Measurements from ENCODE around the gene EIPR1. TPM values are rescaled to one million over a fixed set of nuclear protein-coding genes. Genes with fewer than 3 reads are reported as not detected.
"Not testable (repeated sequence)": the region's sequence is repeated elsewhere in the genome, so short reads cannot be mapped to it uniquely, and the experiment has no call there.

EIPR1 gene
- total and polyA plus RNA-seq, 2 of the 13 experiments (the other 11 are each of a cell fraction or from before 2014, with no cell fraction given) = 70.0 to 96.3 TPM

DNA sequence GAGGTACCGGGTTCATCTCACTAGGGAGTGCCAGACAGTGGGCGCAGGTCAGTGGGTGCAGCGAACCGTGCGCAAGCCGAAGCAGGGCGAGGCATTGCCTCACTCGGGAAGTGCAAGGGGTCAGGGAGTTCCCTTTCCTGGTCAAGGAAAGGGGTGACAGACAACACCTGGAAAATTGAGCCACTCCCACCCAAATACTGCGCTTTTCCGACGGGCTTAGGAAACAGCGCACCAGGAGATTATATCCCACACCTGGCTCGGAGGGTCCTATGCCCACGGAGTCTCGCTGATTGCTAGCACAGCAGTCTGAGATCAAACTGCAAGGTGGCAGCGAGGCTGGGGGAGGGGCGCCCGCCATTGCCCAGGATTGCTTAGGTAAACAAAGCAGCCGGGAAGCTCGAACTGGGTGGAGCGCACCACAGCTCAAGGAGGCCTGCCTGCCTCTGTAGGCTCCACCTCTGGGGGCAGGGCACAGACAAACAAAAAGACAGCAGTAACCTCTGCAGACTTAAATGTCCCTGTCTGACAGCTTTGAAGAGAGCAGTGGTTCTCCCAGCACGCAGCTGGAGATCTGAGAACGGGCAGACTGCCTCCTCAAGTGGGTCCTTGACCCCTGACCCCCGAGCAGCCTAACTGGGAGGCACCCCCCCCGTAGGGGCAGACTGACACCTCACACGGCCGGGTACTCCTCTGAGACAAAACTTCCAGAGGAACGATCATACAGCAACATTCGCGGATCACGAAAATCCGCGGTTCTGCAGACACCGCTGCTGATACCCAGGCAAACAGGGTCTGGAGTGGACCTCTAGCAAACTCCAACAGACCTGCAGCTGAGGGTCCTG is 8.1 kb downstream of the EIPR1 start (continued):
- 0 out of 2 replicates have a peak, but pooled peaks have one; percentile 37 for TF ChIP-seq KLF12 (CRISPR knock-in tag; IDR thresholded peaks at IDR 0.05; ENCODE audit: borderline replicate concordance)
- TF ChIP-seq, protein P1, sequence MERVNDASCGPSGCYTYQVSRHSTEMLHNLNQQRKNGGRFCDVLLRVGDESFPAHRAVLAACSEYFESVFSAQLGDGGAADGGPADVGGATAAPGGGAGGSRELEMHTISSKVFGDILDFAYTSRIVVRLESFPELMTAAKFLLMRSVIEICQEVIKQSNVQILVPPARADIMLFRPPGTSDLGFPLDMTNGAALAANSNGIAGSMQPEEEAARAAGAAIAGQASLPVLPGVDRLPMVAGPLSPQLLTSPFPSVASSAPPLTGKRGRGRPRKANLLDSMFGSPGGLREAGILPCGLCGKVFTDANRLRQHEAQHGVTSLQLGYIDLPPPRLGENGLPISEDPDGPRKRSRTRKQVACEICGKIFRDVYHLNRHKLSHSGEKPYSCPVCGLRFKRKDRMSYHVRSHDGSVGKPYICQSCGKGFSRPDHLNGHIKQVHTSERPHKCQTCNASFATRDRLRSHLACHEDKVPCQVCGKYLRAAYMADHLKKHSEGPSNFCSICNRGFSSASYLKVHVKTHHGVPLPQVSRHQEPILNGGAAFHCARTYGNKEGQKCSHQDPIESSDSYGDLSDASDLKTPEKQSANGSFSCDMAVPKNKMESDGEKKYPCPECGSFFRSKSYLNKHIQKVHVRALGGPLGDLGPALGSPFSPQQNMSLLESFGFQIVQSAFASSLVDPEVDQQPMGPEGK (CRISPR knock-in tag; IDR thresholded peaks at IDR 0.05) = peak; percentile 66
- TF ChIP-seq ZNF614 (CRISPR knock-in tag; IDR thresholded peaks at IDR 0.05; ENCODE audit: borderline replicate concordance) = 0 out of 2 replicates have a peak, but pooled peaks have one; percentile 49
- 0 out of 2 replicates have a peak, but pooled peaks have one; percentile 27 for TF ChIP-seq SMYD3 (CRISPR knock-in tag; IDR thresholded peaks at IDR 0.05)
- 0 out of 2 replicates have a peak, but pooled peaks have one; percentile 28 for TF ChIP-seq MXD4 (CRISPR knock-in tag; IDR thresholded peaks at IDR 0.05)
- TF ChIP-seq GABPA (IDR thresholded peaks at IDR 0.05; ENCODE audit: low read depth, low read length); FOXP1 (IDR thresholded peaks at IDR 0.05); LCORL (IDR thresholded peaks at IDR 0.05); EP300 (IDR thresholded peaks at IDR 0.05; ENCODE audit: low read depth in 2 of 2, low read length in 2 of 2): not testable (repeated sequence)
- TF ChIP-seq GABPA (CRISPR knock-in tag; IDR thresholded peaks at IDR 0.05; ENCODE audit: low read depth) = 0 out of 2 replicates have a peak, but pooled peaks have one; percentile 21
- peak; percentile 50; the same call in 1 of the 2 replicates for TF ChIP-seq FOXP1 (CRISPR knock-in tag; IDR thresholded peaks at IDR 0.05)
- TF ChIP-seq ELF1 (CRISPR knock-in tag; IDR thresholded peaks at IDR 0.05) = 0 out of 2 replicates have a peak, but pooled peaks have one; percentile 40
- peak; percentile 58; the same call in 1 of the 2 replicates for TF ChIP-seq AHR (CRISPR knock-in tag; IDR thresholded peaks at IDR 0.05)
- peak; percentile 69; the same call in 1 of the 2 replicates for TF ChIP-seq ZNF292 (CRISPR knock-in tag; IDR thresholded peaks at IDR 0.05; ENCODE audit: borderline replicate concordance, low read depth)
- peak; percentile 68; the same call in 1 of the 2 replicates for TF ChIP-seq NFKB2 (CRISPR knock-in tag; IDR thresholded peaks at IDR 0.05; ENCODE audit: borderline replicate concordance)
- 0 out of 2 replicates have a peak, but pooled peaks have one; percentile 12 for TF ChIP-seq LCORL (CRISPR knock-in tag; IDR thresholded peaks at IDR 0.05)
- TF ChIP-seq, protein P2, sequence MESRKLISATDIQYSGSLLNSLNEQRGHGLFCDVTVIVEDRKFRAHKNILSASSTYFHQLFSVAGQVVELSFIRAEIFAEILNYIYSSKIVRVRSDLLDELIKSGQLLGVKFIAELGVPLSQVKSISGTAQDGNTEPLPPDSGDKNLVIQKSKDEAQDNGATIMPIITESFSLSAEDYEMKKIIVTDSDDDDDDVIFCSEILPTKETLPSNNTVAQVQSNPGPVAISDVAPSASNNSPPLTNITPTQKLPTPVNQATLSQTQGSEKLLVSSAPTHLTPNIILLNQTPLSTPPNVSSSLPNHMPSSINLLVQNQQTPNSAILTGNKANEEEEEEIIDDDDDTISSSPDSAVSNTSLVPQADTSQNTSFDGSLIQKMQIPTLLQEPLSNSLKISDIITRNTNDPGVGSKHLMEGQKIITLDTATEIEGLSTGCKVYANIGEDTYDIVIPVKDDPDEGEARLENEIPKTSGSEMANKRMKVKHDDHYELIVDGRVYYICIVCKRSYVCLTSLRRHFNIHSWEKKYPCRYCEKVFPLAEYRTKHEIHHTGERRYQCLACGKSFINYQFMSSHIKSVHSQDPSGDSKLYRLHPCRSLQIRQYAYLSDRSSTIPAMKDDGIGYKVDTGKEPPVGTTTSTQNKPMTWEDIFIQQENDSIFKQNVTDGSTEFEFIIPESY (CRISPR knock-in tag; IDR thresholded peaks at IDR 0.05) = peak; percentile 36; the same call in 1 of the 2 replicates
- peak; percentile 50; the same call in 1 of the 2 replicates for TF ChIP-seq CBFB (CRISPR knock-in tag; IDR thresholded peaks at IDR 0.05)
- peak; percentile 66; the same call in 1 of the 2 replicates for TF ChIP-seq EP300 (CRISPR knock-in tag; IDR thresholded peaks at IDR 0.05; ENCODE audit: borderline replicate concordance)
- TF ChIP-seq KDM6A (CRISPR knock-in tag; IDR thresholded peaks at IDR 0.05; ENCODE audit: low read depth) = peak; percentile 66; the same call in 1 of the 2 replicates
- 0 out of 2 replicates have a peak, but pooled peaks have one; percentile 22 for TF ChIP-seq CEBPG (CRISPR knock-in tag; IDR thresholded peaks at IDR 0.05)
- 0 out of 2 replicates have a peak, but pooled peaks have one; percentile 14 for TF ChIP-seq MIXL1 (CRISPR knock-in tag; IDR thresholded peaks at IDR 0.05)
- TF ChIP-seq NR2C2 (CRISPR knock-in tag; IDR thresholded peaks at IDR 0.05; ENCODE audit: borderline replicate concordance) = peak; percentile 80
- TF ChIP-seq IRF2 (CRISPR knock-in tag; IDR thresholded peaks at IDR 0.05) = peak; percentile 55; the same call in 1 of the 2 replicates
- TF ChIP-seq ARID2 (CRISPR knock-in tag; IDR thresholded peaks at IDR 0.05; ENCODE audit: borderline replicate concordance) = peak; percentile 81; the same call in 1 of the 2 replicates
- peak; percentile 19; the same call in 1 of the 2 replicates for TF ChIP-seq ZNF761 (CRISPR knock-in tag; conservative IDR thresholded peaks at IDR 0.05)
- peak; percentile 35; the same call in 1 of the 2 replicates for TF ChIP-seq PITX1 (CRISPR knock-in tag; IDR thresholded peaks at IDR 0.05)
- TF ChIP-seq KAT8 (CRISPR knock-in tag; IDR thresholded peaks at IDR 0.05) = peak; percentile 63
- TF ChIP-seq ISL2 (CRISPR knock-in tag; IDR thresholded peaks at IDR 0.05) = peak; percentile 33; the same call in 1 of the 2 replicates

All from HepG2 (cell line).